ENCODE measurements around the gene RAB6B. TPM values are rescaled to one million over a fixed set of nuclear protein-coding genes. Genes with fewer than 3 reads are reported as not detected.

Gene RAB6B
- total RNA-seq, result 1.7 and 4.2 TPM in 2 replicates

DNA sequence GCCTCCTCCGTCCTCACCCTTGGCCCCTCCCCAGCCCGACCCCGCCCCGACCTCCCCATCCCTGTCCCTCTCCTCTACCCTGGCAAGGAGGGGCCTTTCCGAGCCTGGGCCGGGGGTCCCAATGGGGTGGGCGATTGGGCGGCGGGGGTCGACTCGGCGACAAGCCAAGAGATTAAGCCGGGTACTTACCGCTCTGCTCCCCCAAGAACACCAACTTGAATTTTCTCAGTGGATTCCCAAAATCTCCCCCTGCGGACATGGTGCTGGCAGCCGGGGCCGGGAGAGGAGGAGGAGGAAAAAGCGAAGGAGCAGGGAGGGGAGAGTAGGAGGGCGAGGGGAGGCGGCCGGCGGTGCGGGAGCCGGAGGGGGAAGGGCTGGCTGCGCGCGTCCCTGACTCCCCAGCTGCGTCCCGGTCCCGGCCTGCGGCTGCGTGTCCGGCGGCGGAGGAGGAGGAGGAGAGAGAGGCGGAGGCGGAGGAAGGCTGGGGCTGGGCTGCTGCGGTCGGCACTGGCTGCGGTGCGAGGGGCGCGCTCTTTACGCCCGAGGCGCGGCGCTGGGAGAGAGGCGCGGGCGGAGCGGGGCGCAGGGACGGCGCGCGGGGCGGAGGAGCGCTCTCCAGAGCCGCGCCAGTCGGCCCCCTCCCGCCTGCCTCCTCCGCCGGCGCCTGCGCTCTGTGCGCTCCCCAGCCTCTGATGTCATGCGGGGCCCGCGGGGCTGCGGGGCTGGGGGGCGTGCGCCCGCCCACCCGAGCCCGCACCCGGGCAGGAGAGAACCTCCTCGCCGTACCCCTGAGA, at the start of gene RAB6B:
Gene RAB6B, minus strand, starts transcription at position 675 of the 794 bp plus-strand sequence. Its CDS starts 416 bp downstream, at position 259.

DNA sequence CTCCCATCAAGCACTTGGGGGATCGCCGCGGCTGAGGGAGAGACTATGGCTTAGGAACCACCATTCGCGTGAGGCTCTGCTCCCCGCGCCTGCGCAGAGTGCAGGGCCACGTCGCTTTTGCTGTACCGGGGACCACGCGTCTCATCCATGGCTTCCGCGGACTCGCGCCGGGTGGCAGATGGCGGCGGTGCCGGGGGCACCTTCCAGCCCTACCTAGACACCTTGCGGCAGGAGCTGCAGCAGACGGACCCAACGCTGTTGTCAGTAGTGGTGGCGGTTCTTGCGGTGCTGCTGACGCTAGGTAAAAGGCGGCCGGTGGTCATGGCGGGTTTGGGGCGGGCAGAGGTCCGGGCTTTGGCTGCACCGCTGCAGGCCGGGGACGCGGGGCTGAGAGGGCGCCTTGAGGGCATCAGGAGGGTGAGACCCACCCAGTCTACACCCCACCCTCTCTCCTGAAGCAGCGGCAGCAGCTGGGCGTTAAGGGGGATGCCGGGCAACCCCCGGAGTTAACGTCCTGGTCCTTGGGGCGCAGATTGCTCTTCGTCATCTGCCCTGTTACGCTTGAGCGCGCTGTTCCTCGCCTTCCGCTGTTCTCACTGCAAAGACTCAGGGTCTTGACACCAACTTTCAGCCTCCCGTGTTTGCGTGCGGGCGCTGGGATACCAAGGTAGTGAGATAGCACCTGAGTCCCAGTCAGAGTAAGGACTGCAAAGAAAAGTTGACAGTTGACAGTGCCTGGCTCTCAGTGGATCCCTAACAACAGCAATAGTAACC, 89.8 kb downstream of the RAB6B start, which contains the start of gene SRPRB:
Gene SRPRB, plus strand, starts transcription at position 114 of the 774 bp plus-strand sequence. Its CDS starts 34 bp downstream, at position 148.

Other genes starting within 250 kb of the RAB6B start
- gene TOPBP1, start 233.9 kb downstream of the RAB6B start, total RNA-seq, result 17.1 and 22.5 TPM in 2 replicates
- gene TF, start 149.5 kb downstream of the RAB6B start, total RNA-seq, result 0.20 and 0.43 TPM in 2 replicates
- 115 and 123 TPM in 2 replicates for gene SRPRB, start 90.1 kb downstream of the RAB6B start, total RNA-seq
- under 0.01 TPM in 2 replicates for gene SLCO2A1, start 134.0 kb upstream of the RAB6B start, total RNA-seq

Data from smooth muscle cell of the pulmonary artery (primary cell).